ENCODE results near the gene WDR76.
"Not testable (repeated sequence)": the region's sequence is repeated elsewhere in the genome, so short reads cannot be mapped to it uniquely, and the experiment has no call there.

Gene WDR76

DNA sequence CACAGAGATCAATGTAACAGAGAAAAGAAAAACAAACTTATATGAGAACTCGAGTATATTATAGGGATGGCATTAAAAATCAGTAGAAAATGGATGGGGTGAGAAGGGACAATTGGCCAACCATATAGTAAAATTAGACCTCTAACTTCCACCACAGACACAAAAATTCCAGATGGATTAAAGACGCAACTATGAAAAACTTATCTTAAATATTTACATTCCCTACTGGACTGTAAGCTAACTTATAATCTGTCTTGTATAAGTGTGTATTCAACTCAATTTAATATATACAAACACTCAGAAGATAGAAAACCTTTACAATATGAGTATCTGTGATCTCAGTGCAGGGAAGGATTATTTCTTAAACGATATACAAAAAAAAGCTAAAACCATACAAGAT, 5.3 kb upstream of the WDR76 start:
- DNase-seq (ENCODE audit: low read depth, low spot score): no peak

DNA sequence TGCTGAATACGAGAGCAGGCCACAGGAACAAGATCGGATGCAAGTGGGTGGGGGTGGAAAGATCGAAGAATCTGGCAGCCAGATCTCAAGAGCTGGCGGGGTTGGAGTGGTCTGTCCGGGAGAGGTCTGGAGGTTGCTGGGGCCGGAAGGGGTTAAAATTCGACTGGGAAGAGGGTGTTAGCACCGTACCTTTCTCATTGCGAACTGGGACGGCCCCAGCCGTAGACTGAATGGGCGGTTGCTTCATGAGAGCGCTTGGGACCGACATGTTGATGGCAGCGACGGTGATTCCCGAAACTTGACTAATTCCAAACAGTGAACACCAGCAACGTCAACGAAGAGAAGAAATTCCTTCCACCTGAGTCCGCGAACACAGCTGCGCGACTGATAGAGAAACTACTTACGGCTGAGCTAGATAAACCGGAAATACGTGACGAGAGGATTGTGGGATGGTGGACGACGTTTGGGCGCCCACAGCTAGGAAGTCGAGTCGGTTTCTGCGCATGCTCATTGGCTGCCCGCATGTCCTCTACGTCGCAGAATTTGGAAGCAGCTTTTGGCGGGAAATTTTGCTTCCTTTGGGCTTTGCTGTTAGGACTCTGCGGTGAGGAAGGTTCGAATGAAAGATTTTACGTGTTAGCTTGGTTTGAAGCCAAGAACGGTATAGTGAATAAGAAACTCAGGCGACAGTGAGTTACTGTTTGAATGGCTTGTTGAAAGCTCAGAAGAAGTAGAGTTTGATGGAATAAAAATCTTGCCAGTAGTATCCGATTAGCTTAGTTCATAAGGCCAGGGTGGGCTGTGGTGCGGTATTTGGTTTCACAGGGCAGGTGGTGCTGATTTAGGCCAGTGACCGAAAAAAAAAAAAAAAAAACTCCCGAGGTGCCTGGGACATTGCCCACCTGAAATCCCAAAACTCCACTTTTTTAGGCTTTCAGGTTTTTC, 2.2 kb upstream of the WDR76 start, which contains the start of gene MFAP1:
TSS of gene MFAP1 (minus strand) at position 389 of the 945 bp plus-strand sequence. CDS start at position 268, 121 bp downstream.
- peak; percentile 97 for DNase-seq (ENCODE audit: low read depth, low spot score)

DNA sequence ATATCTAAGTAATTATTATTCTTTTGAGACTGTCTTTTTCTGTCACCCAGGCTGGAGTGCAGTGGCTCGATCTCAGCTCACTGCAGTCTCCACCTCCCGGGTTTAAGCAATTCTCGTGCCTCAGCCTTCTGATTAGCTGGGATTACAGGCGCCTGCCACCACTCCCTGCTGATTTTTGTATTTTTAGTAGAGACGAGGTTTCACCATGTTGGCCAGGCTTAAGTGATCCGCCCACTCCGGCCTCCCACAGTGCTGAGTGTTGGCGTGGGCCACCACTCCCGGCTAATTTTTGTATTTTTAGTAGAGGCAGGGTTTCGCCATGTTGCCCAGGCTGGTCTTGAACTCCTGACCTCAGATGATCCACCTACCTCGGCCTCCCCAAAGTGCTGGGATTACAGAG, 1.5 kb upstream of the WDR76 start:
- not testable (repeated sequence) for DNase-seq (ENCODE audit: low read depth, low spot score)

DNA sequence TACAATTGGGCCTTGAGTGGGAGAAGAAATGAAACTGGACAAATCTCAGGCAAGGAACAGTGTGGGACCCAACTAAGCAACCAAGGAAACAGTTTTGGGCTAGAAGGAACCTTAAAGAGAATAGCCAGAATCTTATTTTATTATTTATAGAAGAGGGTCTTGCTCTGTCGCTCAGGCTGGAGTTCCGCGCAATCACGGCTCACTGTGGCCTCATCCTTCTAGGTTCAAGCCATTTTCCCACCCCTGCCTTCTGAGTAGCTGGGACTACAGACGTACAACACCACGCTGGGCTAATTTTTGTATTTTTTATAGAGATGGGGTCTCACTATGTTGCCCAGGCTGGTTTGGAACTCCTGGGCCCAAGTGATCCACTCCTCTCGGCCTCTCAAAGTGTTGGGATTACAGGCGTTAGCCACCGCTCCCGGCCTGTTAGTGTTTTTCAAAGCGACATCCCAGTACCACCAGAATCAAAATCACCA, 734 bp upstream of the WDR76 start:
- DNase-seq (ENCODE audit: low read depth, low spot score): no peak

- peak; percentile 10 for DNase-seq (ENCODE audit: low read depth, low spot score)
Observed at GRCh38 chr15:43828061-43828657, 1.4 kb downstream of the WDR76 start.

DNA sequence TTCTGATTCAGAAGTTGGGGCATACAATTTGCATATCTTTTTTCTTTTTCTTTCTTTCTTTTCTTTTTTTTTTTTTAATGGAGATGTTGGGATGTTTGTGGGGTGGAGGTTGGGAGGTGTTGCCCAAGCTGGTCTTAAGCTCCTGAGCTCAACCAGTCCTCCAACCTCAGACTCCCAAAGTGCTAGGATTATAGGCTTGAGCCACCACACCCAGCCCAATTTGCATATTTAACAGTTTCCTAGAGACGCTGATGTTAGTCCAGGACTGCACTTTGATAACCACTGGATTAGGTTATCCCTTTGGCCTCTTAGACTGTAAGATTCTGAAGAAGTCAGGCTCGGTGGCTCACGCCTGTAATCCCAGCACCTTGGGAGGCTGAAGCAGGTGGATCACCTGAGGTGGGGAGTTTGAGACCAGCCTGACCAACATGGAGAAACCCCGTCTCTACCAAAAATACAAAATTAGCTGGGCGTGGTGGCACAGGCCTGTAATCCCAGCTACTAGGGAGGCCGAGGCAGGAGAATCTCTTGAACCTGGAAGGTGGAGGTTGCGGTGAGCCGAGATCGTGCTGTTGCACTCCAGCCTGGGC, 3.2 kb downstream of the WDR76 start:
- not testable (repeated sequence) for DNase-seq (ENCODE audit: low read depth, low spot score)

DNA sequence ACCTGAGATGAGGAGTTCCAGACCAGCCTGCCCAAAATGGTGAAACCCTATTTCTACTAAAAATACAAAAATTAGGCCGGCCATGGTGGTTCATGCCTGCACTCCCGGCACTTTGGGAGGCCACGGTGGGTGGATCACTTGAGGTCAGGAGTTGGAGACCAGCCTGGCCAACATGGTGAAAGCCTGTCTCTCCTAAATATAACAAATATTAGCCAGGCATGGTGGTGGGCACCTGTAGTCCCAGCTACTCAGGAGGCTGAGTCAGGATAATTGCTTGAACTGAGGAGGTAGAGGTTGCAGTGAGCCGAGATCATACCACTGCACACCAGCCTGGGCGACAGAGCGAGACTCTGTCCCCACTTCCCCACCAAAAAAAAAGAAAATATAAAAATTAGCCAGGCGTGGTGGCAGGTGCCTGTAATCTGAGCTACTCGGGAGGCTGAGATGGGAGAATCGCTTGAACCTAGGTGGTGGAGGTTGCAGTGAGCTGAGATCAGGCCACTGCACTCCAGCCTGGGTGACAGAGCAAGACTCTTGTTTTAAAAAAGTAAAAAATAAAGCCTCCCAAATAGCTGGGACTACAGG, 4.0 kb downstream of the WDR76 start:
- not testable (repeated sequence) for DNase-seq (ENCODE audit: low read depth, low spot score)

DNA sequence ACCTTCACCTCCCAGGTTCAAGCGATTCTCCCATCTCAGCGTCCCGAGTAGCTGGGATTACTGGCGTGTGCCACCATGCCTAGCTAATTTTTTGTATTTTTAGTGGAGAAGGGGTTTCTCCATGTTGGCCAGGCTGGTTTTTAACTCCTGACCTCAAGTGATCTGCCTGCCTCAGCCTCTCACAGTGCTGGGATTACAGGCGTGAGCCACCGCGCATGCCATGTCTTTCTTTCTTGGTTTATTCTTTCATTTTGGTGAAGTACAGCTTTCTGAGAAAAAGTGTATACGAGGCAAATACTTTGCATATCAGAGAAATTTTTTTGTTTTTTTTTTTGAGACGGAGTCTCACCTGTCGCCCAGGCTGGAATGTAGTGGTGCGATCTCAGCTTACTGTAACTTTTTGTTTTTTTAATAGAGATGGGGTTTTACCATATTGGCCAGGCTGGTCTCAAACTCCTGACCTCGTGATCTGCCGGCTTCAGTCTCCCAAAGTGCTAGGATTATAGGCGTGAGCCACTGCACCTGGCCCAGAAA, 4.8 kb downstream of the WDR76 start:
- not testable (repeated sequence) for DNase-seq (ENCODE audit: low read depth, low spot score)

- DNase-seq (ENCODE audit: low read depth, low spot score): not testable (repeated sequence)
Observed at GRCh38 chr15:43832485-43832884, 5.7 kb downstream of the WDR76 start.

DNA sequence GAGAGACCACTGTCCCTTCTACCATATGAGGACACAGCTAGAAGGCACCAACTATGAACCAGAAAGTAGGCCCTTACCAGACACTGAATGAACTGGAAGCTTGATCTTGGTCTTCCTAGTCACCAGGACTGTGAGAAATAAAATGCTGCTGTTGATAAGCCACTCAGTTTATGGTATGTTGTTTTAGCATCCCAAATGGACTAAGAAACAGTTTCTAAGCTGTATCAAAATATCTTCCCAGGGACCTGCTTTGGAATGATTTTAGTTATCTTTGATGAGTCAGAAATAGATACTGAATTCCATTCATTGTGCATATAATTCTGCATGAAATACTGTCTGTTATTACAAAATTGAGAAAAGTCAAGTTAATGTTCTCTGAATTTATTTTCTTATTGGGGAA, 18.6 kb downstream of the WDR76 start:
- no peak for DNase-seq (ENCODE audit: low read depth, low spot score)

DNA sequence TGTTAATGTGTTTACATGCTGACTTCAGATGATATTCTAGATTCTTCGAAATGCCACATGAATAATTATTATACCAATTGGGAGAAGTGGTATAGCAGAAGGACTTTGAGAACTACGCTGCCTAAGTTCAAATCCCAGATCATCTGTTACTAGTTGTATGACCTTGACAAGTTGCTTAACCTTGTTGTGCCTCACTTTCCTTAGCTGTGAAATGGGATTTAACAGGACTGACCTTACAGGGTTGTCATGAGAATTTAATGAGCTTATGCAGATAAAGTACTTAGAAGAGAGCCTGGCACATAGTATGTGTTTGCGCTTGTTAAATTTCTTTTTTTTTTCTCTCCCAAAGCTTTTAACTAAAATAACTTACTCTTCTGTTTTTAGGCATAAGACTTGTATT, 24.4 kb downstream of the WDR76 start:
- DNase-seq (ENCODE audit: low read depth, low spot score): no peak

DNA sequence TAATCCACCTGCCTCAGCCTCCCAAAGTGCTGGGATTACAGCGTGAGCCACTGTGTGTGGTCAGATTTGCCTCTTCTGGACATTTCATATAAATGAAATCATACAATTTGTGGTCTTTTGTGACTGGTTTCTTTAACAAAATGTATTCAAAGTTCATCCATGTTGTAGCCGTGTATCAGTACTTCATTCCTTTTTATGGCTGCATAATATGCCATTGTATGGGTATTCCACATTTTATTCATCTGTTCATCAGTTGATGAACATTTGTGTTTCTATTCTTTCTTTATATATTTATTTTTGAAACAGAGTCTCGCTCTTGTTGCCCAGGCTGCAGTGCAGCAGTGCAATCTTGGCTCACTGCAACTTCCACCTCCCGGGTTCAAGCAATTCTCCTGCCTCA, 25.8 kb downstream of the WDR76 start:
- DNase-seq (ENCODE audit: low read depth, low spot score): no peak

DNA sequence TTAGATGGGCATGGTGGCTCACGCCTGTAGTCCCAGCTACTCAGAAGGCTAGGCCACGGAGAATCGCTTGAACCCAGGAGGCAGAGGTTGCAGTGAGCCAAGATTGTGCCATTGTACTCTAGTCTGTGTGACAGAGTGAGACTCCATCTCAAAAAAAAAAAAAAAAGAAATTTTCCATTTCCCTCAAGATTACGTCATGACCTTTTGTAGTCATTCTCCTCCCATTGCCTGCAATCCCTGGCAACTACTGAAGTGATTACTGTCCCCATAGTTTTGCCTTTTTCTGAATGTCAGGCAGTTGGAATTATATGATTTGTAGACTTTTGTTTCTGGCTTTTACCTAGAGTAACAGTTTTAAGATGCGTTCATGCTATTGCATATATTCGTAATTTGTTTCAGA, 28.0 kb downstream of the WDR76 start:
- no peak for DNase-seq (ENCODE audit: low read depth, low spot score)

DNA sequence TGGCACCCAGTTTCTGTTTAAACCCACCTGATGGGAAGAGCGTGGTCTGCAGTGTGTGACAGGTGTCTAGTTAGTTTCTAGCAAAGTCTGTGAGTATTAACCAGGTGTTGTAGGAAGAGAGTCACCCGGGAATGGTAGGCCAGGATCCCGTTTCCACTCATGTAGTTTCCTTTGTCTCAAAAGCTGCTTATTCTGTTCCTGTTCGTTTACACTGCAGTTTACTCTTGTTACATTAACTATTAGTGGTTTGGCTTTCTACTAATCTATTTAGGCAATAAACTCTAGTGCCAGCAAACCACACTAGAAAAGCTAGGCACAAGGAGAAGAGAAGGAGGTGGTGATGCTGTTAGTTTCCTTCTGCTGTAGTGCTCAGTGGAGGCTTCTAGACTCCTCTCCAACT, 32.7 kb downstream of the WDR76 start:
- no peak for DNase-seq (ENCODE audit: low read depth, low spot score)

DNA sequence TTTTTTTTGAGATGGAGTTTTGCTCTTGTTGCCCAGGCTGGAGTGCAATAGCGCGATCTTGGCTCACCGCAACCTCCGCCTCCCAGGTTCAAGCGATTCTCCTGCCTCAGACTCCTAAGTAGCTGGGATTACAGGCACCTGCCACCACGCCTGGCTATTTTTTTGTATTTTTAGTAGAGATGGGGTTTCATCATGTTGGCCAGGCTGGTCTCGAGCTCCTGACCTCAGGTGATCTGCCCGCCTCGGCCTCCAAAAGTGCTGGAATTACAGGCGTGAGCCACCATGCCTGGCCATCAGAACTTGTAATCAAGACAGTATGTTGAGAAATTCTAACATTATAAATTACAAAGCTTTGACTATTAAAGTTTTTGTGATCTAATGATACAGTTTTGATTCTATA, 39.8 kb downstream of the WDR76 start:
- not testable (repeated sequence) for DNase-seq (ENCODE audit: low read depth, low spot score)

DNA sequence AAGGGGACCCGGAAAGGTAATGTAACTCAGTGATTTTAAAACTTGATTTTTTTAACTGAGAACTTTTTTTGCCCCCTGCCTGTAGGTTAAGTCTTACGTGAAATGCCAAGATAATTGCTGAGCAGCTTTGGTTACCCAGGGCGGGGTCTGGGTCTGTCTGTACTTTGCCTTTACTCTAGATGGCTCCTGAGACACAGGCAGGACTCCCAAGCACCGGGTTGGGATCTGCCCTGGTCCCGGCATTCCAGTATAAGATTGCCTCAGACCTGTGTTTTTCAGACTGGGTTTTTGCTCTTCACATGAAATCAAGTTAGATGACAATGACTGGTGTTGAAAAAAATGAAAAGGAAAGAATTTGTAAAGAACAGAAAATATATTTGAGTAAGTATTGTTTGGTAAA, 40.3 kb downstream of the WDR76 start:
- DNase-seq (ENCODE audit: low read depth, low spot score): no peak

DNA sequence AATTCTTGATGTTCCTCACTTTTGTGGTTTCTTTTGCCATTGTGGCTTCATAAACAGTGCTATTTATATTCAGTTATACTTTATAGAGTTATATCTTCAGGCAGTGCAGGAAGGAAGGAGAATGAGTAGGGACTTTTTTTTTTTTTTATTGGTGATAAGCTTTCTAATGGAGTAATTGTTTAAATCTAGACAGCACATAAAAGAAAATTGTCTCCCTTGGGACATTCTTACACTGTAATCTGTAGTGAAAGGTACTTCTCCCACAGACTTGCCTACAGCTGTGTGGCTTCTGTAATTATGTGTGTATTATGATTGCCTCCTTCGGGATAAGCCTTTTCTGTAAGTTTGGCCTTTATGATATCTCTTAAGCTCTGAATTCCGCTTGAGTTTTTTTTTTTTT, 41.6 kb downstream of the WDR76 start:
- DNase-seq (ENCODE audit: low read depth, low spot score): no peak

DNA sequence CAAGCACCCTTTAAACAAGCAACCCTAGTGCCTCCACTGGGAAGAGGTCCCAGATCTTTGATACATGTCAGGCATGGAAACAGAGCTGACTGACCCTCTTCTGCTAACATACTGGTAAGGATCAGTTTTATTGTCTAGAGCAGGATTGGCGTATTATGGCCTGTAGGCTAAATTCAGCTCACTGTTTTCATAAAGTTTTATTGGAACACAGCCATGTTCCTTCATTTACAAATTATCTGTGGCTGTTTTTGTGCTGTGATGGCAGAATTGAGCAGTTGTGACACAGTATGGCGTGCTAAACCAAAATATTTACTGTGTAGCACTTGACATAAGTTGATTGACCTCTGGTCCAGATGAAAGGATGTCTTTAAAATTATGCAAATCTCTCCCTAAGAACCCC, 45.0 kb downstream of the WDR76 start:
- DNase-seq (ENCODE audit: low read depth, low spot score): no peak

- DNase-seq (ENCODE audit: low read depth, low spot score): peak; percentile 85
Observed at GRCh38 chr15:43872416-43873020, 45.7 kb downstream of the WDR76 start.

DNA sequence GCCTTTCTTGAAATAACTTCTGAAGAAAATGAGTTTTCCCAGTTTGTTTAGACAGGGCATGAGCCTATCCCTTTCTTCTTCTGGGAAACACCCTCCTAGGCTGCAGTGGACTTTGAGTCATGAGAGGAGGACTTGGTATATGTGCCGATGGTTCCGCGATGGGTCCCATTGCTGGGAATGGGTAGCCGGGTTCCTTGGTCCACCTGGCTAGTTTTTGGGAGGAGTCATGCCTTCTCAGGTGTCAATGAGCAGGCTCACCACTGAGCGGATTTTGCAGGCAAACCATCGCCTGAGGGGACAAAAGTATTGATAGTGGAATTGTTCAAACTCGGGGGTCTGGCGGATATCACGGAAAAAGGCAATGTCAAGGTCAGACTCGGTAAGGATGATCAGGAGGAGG, 46.8 kb downstream of the WDR76 start:
- no peak for DNase-seq (ENCODE audit: low read depth, low spot score)

GRCh38 chr15:43876872-43877271, 50.1 kb downstream of the WDR76 start:
- DNase-seq (ENCODE audit: low read depth, low spot score): no peak

All from astrocyte of the hippocampus (primary cell).